Endometrial microvascular endothelial cells (primary cell): Measurements from ENCODE around the gene HNRNPA2B1. TPM values are rescaled to one million over a fixed set of nuclear protein-coding genes. Genes with fewer than 3 reads are reported as not detected.

Source experiments
- in situ Hi-C: cut with HindIII; loops from 2 replicates; pipeline ENCODE4 v1.10.0; 2017; ENCODE audit warnings: low sequenced_read_pairs, low pct_unique_long_range_greater_than_20kb; ENCODE audit errors: inconsistent ontology term
- total RNA-seq: library from RNA; depleted of rRNA; stranded (reverse); fragments of >200 nt; gene quantifications from one replicate; pipeline ENCODE4 v1.2.3, GENCODE V29; 2015; ENCODE audit errors: inconsistent ontology term

HNRNPA2B1 gene
- total RNA-seq, 1 donor from 2014 or later = 241 TPM

- in situ Hi-C loops = loop anchor here (5.0 to 10.0 kb wide), 2 partner anchors 42 to 175 kb away; no protein-coding TSS in a partner anchor
These were observed 1.1 kb downstream of the HNRNPA2B1 start for GRCh38 chr7:26199301-26200037.

GRCh38 chr7:26198781-26199169, 1.8 kb downstream of the HNRNPA2B1 start:
- in situ Hi-C loops = loop anchor here (5.0 to 10.0 kb wide), 2 partner anchors 41 to 176 kb away; no protein-coding TSS in a partner anchor

GRCh38 chr7:26198133-26198780, 2.3 kb downstream of the HNRNPA2B1 start:
- in situ Hi-C loops = loop anchor here (5.0 to 10.0 kb wide), 2 partner anchors 41 to 177 kb away; no protein-coding TSS in a partner anchor

- in situ Hi-C loops = loop anchor here (5.0 to 10.0 kb wide), 2 partner anchors 40 to 177 kb away; no protein-coding TSS in a partner anchor
These were observed 3.1 kb downstream of the HNRNPA2B1 start for GRCh38 chr7:26197153-26198115.

GRCh38 chr7:26195867-26196657, 4.5 kb downstream of the HNRNPA2B1 start:
- in situ Hi-C loops = loop anchor here (5.0 to 10.0 kb wide), 2 partner anchors 39 to 179 kb away; no protein-coding TSS in a partner anchor

- in situ Hi-C loops = loop anchor here (5.0 to 10.0 kb wide), 2 partner anchors 38 to 180 kb away; no protein-coding TSS in a partner anchor
These were observed 5.4 kb downstream of the HNRNPA2B1 start for GRCh38 chr7:26195182-26195581.

- in situ Hi-C loops = loop anchor here (5.0 to 10.0 kb wide), 2 partner anchors 37 to 180 kb away; no protein-coding TSS in a partner anchor
These were observed 5.8 kb downstream of the HNRNPA2B1 start for GRCh38 chr7:26194764-26195163.

GRCh38 chr7:26193432-26194207, 6.9 kb downstream of the HNRNPA2B1 start:
- in situ Hi-C loops = loop anchor here (10.0 kb wide), 1 partner anchor 181 kb away; no protein-coding TSS in a partner anchor

- in situ Hi-C loops = loop anchor here (10.0 kb wide), 1 partner anchor 182 kb away; no protein-coding TSS in a partner anchor
These were observed 8.0 kb downstream of the HNRNPA2B1 start for GRCh38 chr7:26192485-26193087.

GRCh38 chr7:26191974-26192479, 8.5 kb downstream of the HNRNPA2B1 start:
- in situ Hi-C loops = loop anchor here (10.0 kb wide), 1 partner anchor 183 kb away; no protein-coding TSS in a partner anchor

GRCh38 chr7:26191233-26191973, 9.1 kb downstream of the HNRNPA2B1 start:
- in situ Hi-C loops = loop anchor here (10.0 kb wide), 1 partner anchor 183 kb away; no protein-coding TSS in a partner anchor

- in situ Hi-C loops = loop anchor here (10.0 kb wide), 1 partner anchor 184 kb away; no protein-coding TSS in a partner anchor
These were observed 10.1 kb downstream of the HNRNPA2B1 start for GRCh38 chr7:26190417-26190869.

- in situ Hi-C loops = loop anchor here (10.0 kb wide), 1 partner anchor 185 kb away; no protein-coding TSS in a partner anchor
These were observed 10.8 kb downstream of the HNRNPA2B1 start for GRCh38 chr7:26189697-26190096.

GRCh38 chr7:26188957-26189541, 11.5 kb downstream of the HNRNPA2B1 start:
- in situ Hi-C loops = no loop called here
